Kidney (tissue), 14 donors: ENCODE data around the gene NPAS3. TPM values are rescaled to one million over a fixed set of nuclear protein-coding genes. Genes with fewer than 3 reads are reported as not detected.

Source experiments
- DNase-seq, 5 donors: peaks; one replicate each; pipeline ENCODE4 v3.0.0-alpha.2; 2013 to 2020
- FAIRE-seq: peaks from 2 replicates; lab custom pipeline; 2012; peaks lifted over from hg19 to GRCh38; lab: Jason Lieb, UNC
- H3K27ac ChIP-seq, 2 donors: one replicate each; pipeline ENCODE4 v1.7.0; 2013; ENCODE audit warnings: low read depth in 2 of 2, low read length in 2 of 2, inconsistent platforms in 1 of 2
- H3K27me3 ChIP-seq: one replicate; pipeline ENCODE4 v1.7.1; 2013; ENCODE audit warnings: low read length, inconsistent platforms; ENCODE audit not compliant: control insufficient read depth, insufficient read depth
- H3K36me3 ChIP-seq, 3 donors: one replicate each; pipeline versions ENCODE4 v1.7.0 to v1.7.1; 2013; ENCODE audit warnings: low read length in 3 of 3, control low read depth in 1 of 3, inconsistent platforms in 1 of 3; ENCODE audit not compliant: insufficient read depth in 3 of 3, control insufficient read depth in 2 of 3
- H3K4me1 ChIP-seq, 3 donors: one replicate each; pipeline versions ENCODE4 v1.7.0 to v1.7.1; 2013; ENCODE audit warnings: low read length in 3 of 3, inconsistent platforms in 1 of 3, low read depth in 1 of 3; ENCODE audit not compliant: control insufficient read depth in 2 of 3, insufficient read depth in 2 of 3
- H3K4me3 ChIP-seq, 3 donors: one replicate each; pipeline versions ENCODE4 v1.7.0 to v1.8.1; 2013; ENCODE audit warnings: low read length in 3 of 3, control low read depth in 1 of 3, inconsistent platforms in 1 of 3
- H3K9ac ChIP-seq, 3 donors: one replicate each; pipeline versions ENCODE4 v1.7.0 to v1.7.1; 2013; ENCODE audit warnings: low read length in 3 of 3, control low read depth in 1 of 3, inconsistent platforms in 1 of 3
- H3K9me3 ChIP-seq, 3 donors: one replicate each; pipeline versions ENCODE4 v1.7.0 to v1.7.1; 2013; ENCODE audit warnings: low read length in 3 of 3, control low read depth in 1 of 3, inconsistent platforms in 1 of 3; ENCODE audit not compliant: control insufficient read depth in 2 of 3, insufficient read depth in 1 of 3
- intact Hi-C: fragments of 100-400 bp; cut with DNase I; formaldehyde crosslinking; loops from one replicate; pipeline ENCODE4 v1.11.1; 2022
- polyA plus RNA-seq: library from polyadenylated mRNA; stranded (reverse); fragments of 350-450 nt; fragmentation: Illumina TruSeq; extraction: RNeasy Lipid Tissue Mini Kit (QIAGEN cat#74804); gene quantifications from one replicate; pipeline ENCODE4 v1.2.3, GENCODE V29; 2014; ENCODE audit warnings: low read depth, low replicate concordance; ENCODE audit not compliant: insufficient read depth
- total RNA-seq: library from RNA; stranded (reverse); fragmentation: NEBNext Ultra II Directional; extraction: Animal tissue kit (Norgen Biotek cat#: 25700); gene quantifications from one replicate; pipeline ENCODE4 v1.2.1, GENCODE V29; 2021
- TF ChIP-seq, protein P1 (sequence below): IDR thresholded peaks from 3 replicates; pipeline ENCODE4 v1.5.1; 2012; ENCODE audit warnings: mild to moderate bottlenecking, moderate library complexity, borderline replicate concordance; ENCODE audit not compliant: insufficient read depth; ENCODE audit errors: extremely low read depth
- donor health status: control.
- donor health status: control.
- donor health status: control.
- donor health status: control.
- donor health status: control.
- donor health status: DM: yes; HTN: yes; CAD: no.
- donor health status: Normal renal cell carcinoma (clear cell type).

NPAS3 gene
- total and polyA plus RNA-seq, 2 donors from 2014 or later: 0.82 to 5.0 TPM

DNA sequence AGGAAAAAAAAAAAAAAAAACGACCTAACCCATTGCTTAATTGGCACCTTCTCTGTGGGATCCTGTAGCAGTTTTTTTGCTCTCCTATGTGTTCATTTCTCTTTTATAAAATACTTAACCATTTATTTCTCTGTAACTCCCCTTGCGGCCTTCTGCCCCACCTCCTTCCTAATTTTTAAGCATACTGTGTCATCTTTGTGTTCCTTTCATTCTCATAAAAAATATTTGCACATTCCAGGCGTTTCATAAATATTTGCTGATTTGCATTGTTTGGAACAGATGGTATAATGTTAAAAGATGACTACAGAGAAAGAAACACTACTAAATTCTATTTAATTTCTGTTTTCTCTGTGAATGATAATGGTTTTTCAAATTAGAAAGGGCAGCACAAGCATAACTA lies 77.9 kb downstream of the NPAS3 start:
- H3K27ac ChIP-seq: no peak overlapping the region
- H3K9ac ChIP-seq: no peak overlapping the region
- TF ChIP-seq, protein P1, sequence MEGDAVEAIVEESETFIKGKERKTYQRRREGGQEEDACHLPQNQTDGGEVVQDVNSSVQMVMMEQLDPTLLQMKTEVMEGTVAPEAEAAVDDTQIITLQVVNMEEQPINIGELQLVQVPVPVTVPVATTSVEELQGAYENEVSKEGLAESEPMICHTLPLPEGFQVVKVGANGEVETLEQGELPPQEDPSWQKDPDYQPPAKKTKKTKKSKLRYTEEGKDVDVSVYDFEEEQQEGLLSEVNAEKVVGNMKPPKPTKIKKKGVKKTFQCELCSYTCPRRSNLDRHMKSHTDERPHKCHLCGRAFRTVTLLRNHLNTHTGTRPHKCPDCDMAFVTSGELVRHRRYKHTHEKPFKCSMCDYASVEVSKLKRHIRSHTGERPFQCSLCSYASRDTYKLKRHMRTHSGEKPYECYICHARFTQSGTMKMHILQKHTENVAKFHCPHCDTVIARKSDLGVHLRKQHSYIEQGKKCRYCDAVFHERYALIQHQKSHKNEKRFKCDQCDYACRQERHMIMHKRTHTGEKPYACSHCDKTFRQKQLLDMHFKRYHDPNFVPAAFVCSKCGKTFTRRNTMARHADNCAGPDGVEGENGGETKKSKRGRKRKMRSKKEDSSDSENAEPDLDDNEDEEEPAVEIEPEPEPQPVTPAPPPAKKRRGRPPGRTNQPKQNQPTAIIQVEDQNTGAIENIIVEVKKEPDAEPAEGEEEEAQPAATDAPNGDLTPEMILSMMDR: no peak
- no peaks in the 10 kb centered on the region for H3K4me1 ChIP-seq
- no peaks in the 10 kb centered on the region for H3K27me3 ChIP-seq
- FAIRE-seq (no peak), DNase-seq (no peak)
- intact Hi-C loops: no loop called here
- no peak overlapping the region for H3K4me3 ChIP-seq
- no peaks in the 10 kb centered on the region for H3K36me3 ChIP-seq
- H3K9me3 ChIP-seq: no peaks in the 10 kb centered on the region

GRCh38 chr14:33017016-33017415 lies 78.3 kb downstream of the NPAS3 start:
- H3K27me3 ChIP-seq: no peaks in the 10 kb centered on the region
- no peak overlapping the region for H3K4me3 ChIP-seq
- no peak overlapping the region for H3K9ac ChIP-seq
- intact Hi-C loops: no loop called here
- FAIRE-seq: no peak
- TF ChIP-seq, protein P1: no peak
- H3K9me3 ChIP-seq: no peaks in the 10 kb centered on the region
- DNase-seq: no peak
- H3K4me1 ChIP-seq: no peaks in the 10 kb centered on the region
- no peaks in the 10 kb centered on the region for H3K36me3 ChIP-seq
- H3K27ac ChIP-seq: no peak overlapping the region

GRCh38 chr14:33019346-33019745 lies 80.7 kb downstream of the NPAS3 start:
- no peaks in the 10 kb centered on the region for H3K27me3 ChIP-seq
- FAIRE-seq (no peak), DNase-seq (no peak)
- no peaks in the 10 kb centered on the region for H3K4me1 ChIP-seq
- H3K4me3 ChIP-seq: no peak overlapping the region
- H3K9me3 ChIP-seq: no peaks in the 10 kb centered on the region
- TF ChIP-seq, protein P1: no peak
- H3K36me3 ChIP-seq: no peaks in the 10 kb centered on the region
- no peak overlapping the region for H3K9ac ChIP-seq
- no peak overlapping the region for H3K27ac ChIP-seq
- intact Hi-C loops: no loop called here

DNA sequence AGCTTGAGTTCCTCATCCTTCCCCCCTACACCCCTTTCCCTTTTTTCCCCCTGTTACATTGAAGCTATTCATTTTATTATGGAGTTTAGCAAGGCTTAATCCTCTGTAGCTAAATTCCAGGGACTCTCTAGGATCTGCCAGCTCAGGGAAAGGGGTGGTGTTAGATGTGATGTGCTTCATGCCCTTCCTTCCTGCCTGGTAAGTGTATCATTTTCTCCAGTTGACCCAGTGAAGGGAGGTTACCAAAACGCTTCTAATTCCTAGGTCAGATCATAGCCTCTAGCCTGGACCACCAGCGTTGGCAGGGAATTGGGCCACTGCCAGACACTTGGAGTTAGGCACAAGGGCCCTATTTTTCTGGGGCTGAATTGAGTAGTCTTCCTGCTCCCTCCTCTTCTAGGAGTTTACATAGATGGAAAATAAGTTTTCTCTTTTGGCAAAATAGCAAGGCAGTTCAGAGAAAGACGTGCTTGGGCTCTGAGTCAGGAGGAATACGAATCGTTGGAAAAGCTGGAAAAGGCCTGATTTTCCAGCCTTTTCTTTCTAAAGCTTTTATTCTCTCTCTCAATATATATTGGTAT lies 88.3 kb downstream of the NPAS3 start:
- H3K9ac ChIP-seq: no peak overlapping the region
- H3K4me3 ChIP-seq: no peak overlapping the region
- no peaks in the 10 kb centered on the region for H3K36me3 ChIP-seq
- TF ChIP-seq, protein P1: no peak
- no peaks in the 10 kb centered on the region for H3K9me3 ChIP-seq
- H3K4me1 ChIP-seq: no peaks in the 10 kb centered on the region
- no peak overlapping the region for H3K27ac ChIP-seq
- H3K27me3 ChIP-seq: no peaks in the 10 kb centered on the region
- intact Hi-C loops: no loop called here
- DNase-seq (no peak), FAIRE-seq (no peak)
